ENCODE results near the gene DSCAM.

The DSCAM gene

GRCh38 chr21:40166291-40166843, 680.6 kb downstream of the DSCAM start:
- Mint-ChIP-seq H3K4me3 (no peak overlapping the region), H3K4me1 (no peaks in the 10 kb centered on the region), H3K9me3 (peaks cover 0 to 2% of the 10 kb centered on the region in 2 donors), H3K27me3 (no peaks in the 10 kb centered on the region), H3K27ac (no peak overlapping the region), H3K36me3 (no peaks in the 10 kb centered on the region)
- no peak for DNase-seq
- no peak for ATAC-seq (replicated peaks)

- Mint-ChIP-seq H3K27ac (no peak overlapping the region), H3K4me3 (no peak overlapping the region), H3K36me3 (no peaks in the 10 kb centered on the region)
Observed at GRCh38 chr21:40165773-40166070, 681.2 kb downstream of the DSCAM start.

GRCh38 chr21:40164905-40165772, 681.8 kb downstream of the DSCAM start:
- no peaks in the 10 kb centered on the region for H3K36me3 Mint-ChIP-seq
- ATAC-seq (replicated peaks), result no peak
- DNase-seq, result no peak

More at GRCh38 chr21:40165773-40166070, 681.2 kb downstream of the DSCAM start:
- no peaks in the 10 kb centered on the region for H3K27me3 Mint-ChIP-seq
- H3K9me3 Mint-ChIP-seq, result peaks cover 0 to 2% of the 10 kb centered on the region in 2 donors
- ATAC-seq (replicated peaks), result no peak
- DNase-seq, result no peak
- H3K4me1 Mint-ChIP-seq, result no peaks in the 10 kb centered on the region

GRCh38 chr21:40162075-40162474, 684.9 kb downstream of the DSCAM start:
- Mint-ChIP-seq H3K27me3 (no peaks in the 10 kb centered on the region), H3K4me1 (no peaks in the 10 kb centered on the region), H3K9me3 (peaks cover 0 to 1% of the 10 kb centered on the region in 2 donors), H3K27ac (no peak overlapping the region), H3K36me3 (no peaks in the 10 kb centered on the region), H3K4me3 (no peak overlapping the region)
- DNase-seq (no peak), ATAC-seq (replicated peaks) (no peak)

More at GRCh38 chr21:40164905-40165772, 681.8 kb downstream of the DSCAM start:
- Mint-ChIP-seq H3K9me3 (peaks cover 0 to 2% of the 10 kb centered on the region in 2 donors), H3K27ac (no peak overlapping the region), H3K27me3 (no peaks in the 10 kb centered on the region), H3K4me3 (no peak overlapping the region), H3K4me1 (no peaks in the 10 kb centered on the region)

- DNase-seq, result no peak
- Mint-ChIP-seq H3K27me3 (no peaks in the 10 kb centered on the region), H3K4me3 (no peak overlapping the region), H3K9me3 (peaks cover 0 to 1% of the 10 kb centered on the region in 2 donors), H3K27ac (no peak overlapping the region), H3K36me3 (no peaks in the 10 kb centered on the region), H3K4me1 (no peaks in the 10 kb centered on the region)
- ATAC-seq (replicated peaks), result no peak
Observed at GRCh38 chr21:40160911-40161310, 686.0 kb downstream of the DSCAM start.

GRCh38 chr21:40158366-40158765, 688.6 kb downstream of the DSCAM start:
- no peak overlapping the region for H3K4me3 Mint-ChIP-seq

GRCh38 chr21:40155563-40155962, 691.4 kb downstream of the DSCAM start:
- ATAC-seq (replicated peaks) (no peak), DNase-seq (no peak)
- Mint-ChIP-seq H3K9me3 (peaks cover 0 to 1% of the 10 kb centered on the region in 2 donors), H3K27me3 (peaks cover 3 to 5% of the 10 kb centered on the region in 2 donors), H3K36me3 (no peaks in the 10 kb centered on the region), H3K4me3 (no peak overlapping the region), H3K27ac (no peak overlapping the region), H3K4me1 (no peaks in the 10 kb centered on the region)

More at GRCh38 chr21:40158366-40158765, 688.6 kb downstream of the DSCAM start:
- peaks cover 0 to 5% of the 10 kb centered on the region in 2 donors for H3K27me3 Mint-ChIP-seq
- no peak overlapping the region for H3K27ac Mint-ChIP-seq
- H3K36me3 Mint-ChIP-seq, result no peaks in the 10 kb centered on the region
- H3K4me1 Mint-ChIP-seq, result no peaks in the 10 kb centered on the region
- ATAC-seq (replicated peaks), result no peak
- DNase-seq, result no peak
- peaks cover 0 to 1% of the 10 kb centered on the region in 2 donors for H3K9me3 Mint-ChIP-seq

GRCh38 chr21:40153351-40153750, 693.6 kb downstream of the DSCAM start:
- H3K36me3 Mint-ChIP-seq, result no peaks in the 10 kb centered on the region
- H3K4me3 Mint-ChIP-seq, result no peak overlapping the region
- peaks cover 3 to 5% of the 10 kb centered on the region in 2 donors for H3K27me3 Mint-ChIP-seq
- H3K27ac Mint-ChIP-seq, result no peak overlapping the region
- no peaks in the 10 kb centered on the region for H3K4me1 Mint-ChIP-seq
- no peak for ATAC-seq (replicated peaks)
- no peak for DNase-seq
- H3K9me3 Mint-ChIP-seq, result peaks cover 0 to 1% of the 10 kb centered on the region in 2 donors

GRCh38 chr21:40152476-40152875, 694.5 kb downstream of the DSCAM start:
- Mint-ChIP-seq H3K36me3 (no peaks in the 10 kb centered on the region), H3K27ac (no peak overlapping the region), H3K27me3 (peaks cover 3 to 5% of the 10 kb centered on the region in 2 donors), H3K4me3 (no peak overlapping the region), H3K4me1 (no peaks in the 10 kb centered on the region), H3K9me3 (peaks cover 0 to 1% of the 10 kb centered on the region in 2 donors)
- ATAC-seq (replicated peaks), result no peak
- no peak for DNase-seq

GRCh38 chr21:40151611-40152010, 695.3 kb downstream of the DSCAM start:
- no peak for DNase-seq
- Mint-ChIP-seq H3K4me1 (no peaks in the 10 kb centered on the region), H3K27ac (no peak overlapping the region), H3K9me3 (no peaks in the 10 kb centered on the region), H3K36me3 (no peaks in the 10 kb centered on the region), H3K4me3 (no peak overlapping the region), H3K27me3 (peaks cover 3 to 5% of the 10 kb centered on the region in 2 donors)
- ATAC-seq (replicated peaks), result no peak

GRCh38 chr21:40146216-40146837, 700.6 kb downstream of the DSCAM start:
- no peaks in the 10 kb centered on the region for H3K36me3 Mint-ChIP-seq
- no peak overlapping the region for H3K27ac Mint-ChIP-seq
- no peaks in the 10 kb centered on the region for H3K27me3 Mint-ChIP-seq
- ATAC-seq (replicated peaks), result no peak
- no peaks in the 10 kb centered on the region for H3K4me1 Mint-ChIP-seq
- H3K4me3 Mint-ChIP-seq, result no peak overlapping the region
- no peak for DNase-seq
- H3K9me3 Mint-ChIP-seq, result no peaks in the 10 kb centered on the region

GRCh38 chr21:40143822-40144525, 703.0 kb downstream of the DSCAM start:
- peak; percentile 30 to 43 for ATAC-seq (replicated peaks)
- Mint-ChIP-seq H3K4me1 (peaks cover 0 to 4% of the 10 kb centered on the region in 2 donors), H3K36me3 (no peaks in the 10 kb centered on the region), H3K9me3 (no peaks in the 10 kb centered on the region), H3K4me3 (no peak overlapping the region), H3K27me3 (no peaks in the 10 kb centered on the region), H3K27ac (no peak overlapping the region)
- DNase-seq, result no peak

- Mint-ChIP-seq H3K4me1 (peaks cover 0 to 4% of the 10 kb centered on the region in 2 donors), H3K4me3 (no peak overlapping the region), H3K36me3 (no peaks in the 10 kb centered on the region), H3K27ac (no peak overlapping the region), H3K9me3 (no peaks in the 10 kb centered on the region), H3K27me3 (no peaks in the 10 kb centered on the region)
- ATAC-seq (replicated peaks) (no peak), DNase-seq (no peak)
Observed at GRCh38 chr21:40141621-40142020, 705.3 kb downstream of the DSCAM start.

GRCh38 chr21:40140675-40141074, 706.3 kb downstream of the DSCAM start:
- H3K9me3 Mint-ChIP-seq, result no peaks in the 10 kb centered on the region
- no peak overlapping the region for H3K27ac Mint-ChIP-seq
- peaks cover 0 to 4% of the 10 kb centered on the region in 2 donors for H3K4me1 Mint-ChIP-seq
- no peak overlapping the region for H3K4me3 Mint-ChIP-seq
- H3K27me3 Mint-ChIP-seq, result peaks cover 0 to 3% of the 10 kb centered on the region in 2 donors
- no peaks in the 10 kb centered on the region for H3K36me3 Mint-ChIP-seq
- DNase-seq (peak; percentile 37), ATAC-seq (replicated peaks) (peak; percentile 96 to 98)

Data from stimulated activated naive B cell treated with anti-CD40 and anti-IgM and Interleukin-4, amounts not matched to agents 10 μg/mL and 1 μg/mL and 100 μg/mL, for 72 hours (primary cell).